ENCODE measurements around the gene ERAL1. TPM values are rescaled to one million over a fixed set of nuclear protein-coding genes. Genes with fewer than 3 reads are reported as not detected.

The ERAL1 gene
- total and polyA plus RNA-seq, 2 donors: 19.7 to 30.3 TPM

GRCh38 chr17:28858801-28859355, 4.1 kb downstream of the ERAL1 start:
- H3K27me3 ChIP-seq (ENCODE audit: control insufficient read depth in 2 of 2, insufficient read depth in 1 of 2, low read length in 1 of 2): no peaks in the 10 kb centered on the region
- H3K36me3 ChIP-seq (ENCODE audit: control insufficient read depth in 2 of 2, insufficient read depth in 2 of 2, low read length in 1 of 2): peaks cover 29 to 39% of the 10 kb centered on the region in 2 donors
- no peak overlapping the region for H3K27ac ChIP-seq (ENCODE audit: low read depth in 1 of 2, low read length in 1 of 2)
- DNase-seq (ENCODE audit: low read depth in 6 of 9, low spot score in 9 of 9): no peak
- H3K9me3 ChIP-seq (ENCODE audit: control insufficient read depth in 2 of 2, insufficient read depth in 1 of 2, low read length in 1 of 2): no peaks in the 10 kb centered on the region
- WGBS: 46% methylated on average over 2 of the region's 2 CpGs
- peaks cover 11 to 14% of the 10 kb centered on the region in 2 donors for H3K4me1 ChIP-seq (ENCODE audit: control insufficient read depth in 2 of 2, insufficient read depth in 2 of 2, low read length in 2 of 2)
- H3K4me3 ChIP-seq (ENCODE audit: low read length in 2 of 2): no peak overlapping the region

- DNase-seq (ENCODE audit: low read depth in 6 of 9, low spot score in 9 of 9): no peak
- WGBS: 98% methylated on average over 4 of the region's 4 CpGs
- H3K9me3 ChIP-seq (ENCODE audit: control insufficient read depth in 2 of 2, insufficient read depth in 1 of 2, low read length in 1 of 2): no peaks in the 10 kb centered on the region
These were observed 5.6 kb downstream of the ERAL1 start for GRCh38 chr17:28860363-28860808.

GRCh38 chr17:28861393-28862203, 6.8 kb downstream of the ERAL1 start:
- 94% methylated on average over 8 of the region's 8 CpGs for WGBS
- H3K36me3 ChIP-seq (ENCODE audit: control insufficient read depth in 2 of 2, insufficient read depth in 2 of 2, low read length in 1 of 2): peaks cover 24 to 39% of the 10 kb centered on the region in 2 donors

More at GRCh38 chr17:28860363-28860808, 5.6 kb downstream of the ERAL1 start:
- no peaks in the 10 kb centered on the region for H3K27me3 ChIP-seq (ENCODE audit: control insufficient read depth in 2 of 2, insufficient read depth in 1 of 2, low read length in 1 of 2)
- H3K4me1 ChIP-seq (ENCODE audit: control insufficient read depth in 2 of 2, insufficient read depth in 2 of 2, low read length in 2 of 2): peaks cover 3 to 4% of the 10 kb centered on the region in 2 donors
- H3K27ac ChIP-seq (ENCODE audit: low read depth in 1 of 2, low read length in 1 of 2): no peak overlapping the region
- no peak overlapping the region for H3K4me3 ChIP-seq (ENCODE audit: low read length in 2 of 2)
- H3K36me3 ChIP-seq (ENCODE audit: control insufficient read depth in 2 of 2, insufficient read depth in 2 of 2, low read length in 1 of 2): peaks cover 29 to 39% of the 10 kb centered on the region in 2 donors

GRCh38 chr17:28862561-28862960, 7.7 kb downstream of the ERAL1 start:
- no peaks in the 10 kb centered on the region for H3K4me1 ChIP-seq (ENCODE audit: control insufficient read depth in 2 of 2, insufficient read depth in 2 of 2, low read length in 2 of 2)
- peaks cover 24 to 37% of the 10 kb centered on the region in 2 donors for H3K36me3 ChIP-seq (ENCODE audit: control insufficient read depth in 2 of 2, insufficient read depth in 2 of 2, low read length in 1 of 2)
- H3K4me3 ChIP-seq (ENCODE audit: low read length in 2 of 2): no peak overlapping the region
- DNase-seq (ENCODE audit: low read depth in 6 of 9, low spot score in 9 of 9): no peak
- H3K27me3 ChIP-seq (ENCODE audit: control insufficient read depth in 2 of 2, insufficient read depth in 1 of 2, low read length in 1 of 2): no peaks in the 10 kb centered on the region
- peak overlapping the region in 1 of 2 donors; percentile 26 for H3K27ac ChIP-seq (ENCODE audit: low read depth in 1 of 2, low read length in 1 of 2)
- no peaks in the 10 kb centered on the region for H3K9me3 ChIP-seq (ENCODE audit: control insufficient read depth in 2 of 2, insufficient read depth in 1 of 2, low read length in 1 of 2)
- 96% methylated on average over 3 of the region's 3 CpGs for WGBS

More at GRCh38 chr17:28861393-28862203, 6.8 kb downstream of the ERAL1 start:
- H3K9me3 ChIP-seq (ENCODE audit: control insufficient read depth in 2 of 2, insufficient read depth in 1 of 2, low read length in 1 of 2): no peaks in the 10 kb centered on the region
- DNase-seq (ENCODE audit: low read depth in 6 of 9, low spot score in 9 of 9): no peak
- no peak overlapping the region for H3K27ac ChIP-seq (ENCODE audit: low read depth in 1 of 2, low read length in 1 of 2)
- H3K4me3 ChIP-seq (ENCODE audit: low read length in 2 of 2): no peak overlapping the region
- H3K4me1 ChIP-seq (ENCODE audit: control insufficient read depth in 2 of 2, insufficient read depth in 2 of 2, low read length in 2 of 2): no peaks in the 10 kb centered on the region
- H3K27me3 ChIP-seq (ENCODE audit: control insufficient read depth in 2 of 2, insufficient read depth in 1 of 2, low read length in 1 of 2): no peaks in the 10 kb centered on the region

GRCh38 chr17:28863953-28864352, 9.1 kb downstream of the ERAL1 start:
- DNase-seq (ENCODE audit: low read depth in 6 of 9, low spot score in 9 of 9): no peak
- no peaks in the 10 kb centered on the region for H3K27me3 ChIP-seq (ENCODE audit: control insufficient read depth in 2 of 2, insufficient read depth in 1 of 2, low read length in 1 of 2)
- H3K27ac ChIP-seq (ENCODE audit: low read depth in 1 of 2, low read length in 1 of 2): no peak overlapping the region
- H3K4me3 ChIP-seq (ENCODE audit: low read length in 2 of 2): no peak overlapping the region
- H3K4me1 ChIP-seq (ENCODE audit: control insufficient read depth in 2 of 2, insufficient read depth in 2 of 2, low read length in 2 of 2): no peaks in the 10 kb centered on the region
- peaks cover 12 to 23% of the 10 kb centered on the region in 2 donors for H3K36me3 ChIP-seq (ENCODE audit: control insufficient read depth in 2 of 2, insufficient read depth in 2 of 2, low read length in 1 of 2)
- WGBS: 100% methylated on average over 1 of the region's 1 CpG
- H3K9me3 ChIP-seq (ENCODE audit: control insufficient read depth in 2 of 2, insufficient read depth in 1 of 2, low read length in 1 of 2): no peaks in the 10 kb centered on the region

GRCh38 chr17:28864991-28865849, 10.4 kb downstream of the ERAL1 start:
- H3K9me3 ChIP-seq (ENCODE audit: control insufficient read depth in 2 of 2, insufficient read depth in 1 of 2, low read length in 1 of 2): no peaks in the 10 kb centered on the region
- no peak for DNase-seq (ENCODE audit: low read depth in 6 of 9, low spot score in 9 of 9)
- peaks cover 6 to 14% of the 10 kb centered on the region in 2 donors for H3K36me3 ChIP-seq (ENCODE audit: control insufficient read depth in 2 of 2, insufficient read depth in 2 of 2, low read length in 1 of 2)
- no peak overlapping the region for H3K4me3 ChIP-seq (ENCODE audit: low read length in 2 of 2)
- no peaks in the 10 kb centered on the region for H3K4me1 ChIP-seq (ENCODE audit: control insufficient read depth in 2 of 2, insufficient read depth in 2 of 2, low read length in 2 of 2)
- no peak overlapping the region for H3K27ac ChIP-seq (ENCODE audit: low read depth in 1 of 2, low read length in 1 of 2)
- 95% methylated on average over 11 of the region's 11 CpGs for WGBS
- H3K27me3 ChIP-seq (ENCODE audit: control insufficient read depth in 2 of 2, insufficient read depth in 1 of 2, low read length in 1 of 2): no peaks in the 10 kb centered on the region

- Histone ChIP-seq H3K4me1 (ENCODE audit: control insufficient read depth in 2 of 2, insufficient read depth in 2 of 2, low read length in 2 of 2) (peaks cover 3 to 4% of the 10 kb centered on the region in 2 donors), H3K27ac (ENCODE audit: low read depth in 1 of 2, low read length in 1 of 2) (no peak overlapping the region)
These were observed 11.3 kb downstream of the ERAL1 start for GRCh38 chr17:28865946-28866752.

GRCh38 chr17:28867276-28867675, 12.5 kb downstream of the ERAL1 start:
- no peak overlapping the region for H3K27ac ChIP-seq (ENCODE audit: low read depth in 1 of 2, low read length in 1 of 2)
- H3K36me3 ChIP-seq (ENCODE audit: control insufficient read depth in 2 of 2, insufficient read depth in 2 of 2, low read length in 1 of 2): no peaks in the 10 kb centered on the region
- peaks cover 6 to 7% of the 10 kb centered on the region in 2 donors for H3K4me1 ChIP-seq (ENCODE audit: control insufficient read depth in 2 of 2, insufficient read depth in 2 of 2, low read length in 2 of 2)
- no peaks in the 10 kb centered on the region for H3K27me3 ChIP-seq (ENCODE audit: control insufficient read depth in 2 of 2, insufficient read depth in 1 of 2, low read length in 1 of 2)
- WGBS: 95% methylated on average over 7 of the region's 7 CpGs
- H3K9me3 ChIP-seq (ENCODE audit: control insufficient read depth in 2 of 2, insufficient read depth in 1 of 2, low read length in 1 of 2): no peaks in the 10 kb centered on the region
- no peak overlapping the region for H3K4me3 ChIP-seq (ENCODE audit: low read length in 2 of 2)
- DNase-seq (ENCODE audit: low read depth in 6 of 9, low spot score in 9 of 9): no peak

More at GRCh38 chr17:28865946-28866752, 11.3 kb downstream of the ERAL1 start:
- no peak for DNase-seq (ENCODE audit: low read depth in 6 of 9, low spot score in 9 of 9)
- no peaks in the 10 kb centered on the region for H3K9me3 ChIP-seq (ENCODE audit: control insufficient read depth in 2 of 2, insufficient read depth in 1 of 2, low read length in 1 of 2)
- 94% methylated on average over 13 of the region's 13 CpGs for WGBS
- H3K4me3 ChIP-seq (ENCODE audit: low read length in 2 of 2): no peak overlapping the region
- H3K36me3 ChIP-seq (ENCODE audit: control insufficient read depth in 2 of 2, insufficient read depth in 2 of 2, low read length in 1 of 2): peaks cover 0 to 6% of the 10 kb centered on the region in 2 donors
- no peaks in the 10 kb centered on the region for H3K27me3 ChIP-seq (ENCODE audit: control insufficient read depth in 2 of 2, insufficient read depth in 1 of 2, low read length in 1 of 2)

Measured in thymus (tissue), 11 donors.